HepG2 (cell line): ENCODE data around the gene VAPB. TPM values are rescaled to one million over a fixed set of nuclear protein-coding genes. Genes with fewer than 3 reads are reported as not detected.
A peak's percentile ranks its signal among the peaks of the same experiment; 100 is the strongest.

Experiments used
- ATAC-seq: fragments of 200-7000 bp; cut with Tn5 transposase; 3 replicates; pipeline ENCODE4 v1.9.1; 2020; ENCODE audit warnings: mild to moderate bottlenecking, moderate library complexity
- BruUV-seq: library from RNA; stranded (reverse); fragments of 400-500 nt; replicated peaks from 2 replicates; lab custom pipeline; 2021; lab: Mats Ljungman, UMichigan
- CTCF ChIA-PET: fragments of 300-600 bp; formaldehyde crosslinking; extraction: SDS; loops from one replicate; lab custom pipeline; 2021; ENCODE audit warnings: low total read pairs, inconsistent platforms, low intra/inter-chr PET ratio; lab: Yijun Ruan, JAX
- POLR2A ChIA-PET: fragments of 350-600 bp; sonication (Branson Sonifier 250); formaldehyde crosslinking; loops from one replicate; lab custom pipeline; 2020; ENCODE audit warnings: antibody characterized with exemption, inconsistent platforms; lab: Yijun Ruan, JAX
- DNase-seq: peaks from one replicate; pipeline ENCODE4 v3.0.0-alpha.2; 2015; ENCODE audit warnings: low spot score
- FAIRE-seq: peaks from 3 replicates; lab custom pipeline; 2011; peaks lifted over from hg19 to GRCh38; lab: Jason Lieb, UNC
- H2AFZ ChIP-seq: one replicate; pipeline ENCODE4 v1.6.1; 2011; ENCODE audit warnings: low read length, inconsistent platforms
- H3K27ac ChIP-seq: fragments of 300-600 bp; 3 replicates; pipeline ENCODE4 v1.8.0; 2011; ENCODE audit warnings: mixed run types, mild to moderate bottlenecking, mixed read lengths, low read length, inconsistent platforms; ENCODE audit not compliant: insufficient read depth; ENCODE audit errors: extremely low read length
- H3K27me3 ChIP-seq, 2 experiments: fragments of 200-600 bp in 1 of 2; 2 replicates in 1 of 2; 3 replicates in 1 of 2; pipeline versions ENCODE4 v1.6.0 to v1.8.0; 2011; ENCODE audit warnings: low read length in 2 of 2, mild to moderate bottlenecking in 2 of 2, moderate library complexity in 2 of 2, inconsistent platforms in 1 of 2; ENCODE audit not compliant: insufficient read depth in 2 of 2, control insufficient read depth in 1 of 2
- H3K36me3 ChIP-seq, 2 experiments: fragments of 200-600 bp in 1 of 2; replicated peaks in 1 of 2; 2 replicates in 1 of 2; 3 replicates in 1 of 2; pipeline versions ENCODE4 v1.5.1 to v1.8.0; 2011; ENCODE audit warnings: low read length in 2 of 2, inconsistent platforms in 1 of 2; ENCODE audit not compliant: insufficient read depth in 2 of 2, control insufficient read depth in 1 of 2
- H3K4me1 ChIP-seq: 2 replicates; pipeline ENCODE4 v1.5.1; 2012; ENCODE audit warnings: low read length, inconsistent platforms; ENCODE audit not compliant: insufficient read depth
- H3K4me2 ChIP-seq: 2 replicates; pipeline ENCODE4 v1.6.0; 2011; ENCODE audit warnings: low read depth, low read length, inconsistent platforms
- H3K4me3 ChIP-seq, 3 experiments: fragments of 200-600 bp in 1 of 3; sonication (generic), shearing (Covaris generic) in 1 of 3; replicated peaks in 1 of 3; 2 replicates each; pipeline ENCODE4 v1.5.1; 2011 to 2016; ENCODE audit warnings: low read length in 3 of 3, inconsistent platforms in 2 of 3, low read depth in 2 of 3, mild to moderate bottlenecking in 2 of 3, control low read depth in 1 of 3, mixed read lengths in 1 of 3; ENCODE audit not compliant: insufficient read depth in 1 of 3
- H3K79me2 ChIP-seq: one replicate; pipeline ENCODE4 v1.6.1; 2011; ENCODE audit warnings: low read length, inconsistent platforms; ENCODE audit not compliant: insufficient read depth
- H3K9ac ChIP-seq: 2 replicates; pipeline ENCODE4 v1.6.0; 2011; ENCODE audit warnings: mild to moderate bottlenecking, low read depth, low read length, inconsistent platforms; ENCODE audit not compliant: insufficient read depth
- H3K9me3 ChIP-seq: 2 replicates; pipeline ENCODE4 v1.5.1; 2012; ENCODE audit warnings: mild to moderate bottlenecking, low read length
- H4K20me1 ChIP-seq: 2 replicates; pipeline ENCODE4 v1.6.0; 2011; ENCODE audit warnings: inconsistent platforms, mild to moderate bottlenecking, low read length, moderate library complexity; ENCODE audit not compliant: insufficient read depth
- BCL6 ChIP-seq: IDR thresholded peaks from 2 replicates; pipeline ENCODE4 v1.6.1; 2016; ENCODE audit warnings: missing genetic modification reagents, missing compliant biosample characterization
- FOSL2 ChIP-seq: sonication (generic); formaldehyde crosslinking; IDR thresholded peaks from 2 replicates; pipeline ENCODE4 v1.4.0; 2020; ENCODE audit warnings: missing genetic modification reagents
- FOXK1 ChIP-seq: sonication (generic); formaldehyde crosslinking; IDR thresholded peaks from 2 replicates; pipeline ENCODE4 v1.4.0; 2020; ENCODE audit warnings: low read depth, missing genetic modification reagents, borderline replicate concordance
- HDAC2 ChIP-seq: sonication (generic); formaldehyde crosslinking; IDR thresholded peaks from 2 replicates; pipeline ENCODE4 v1.4.0; 2020; ENCODE audit warnings: missing genetic modification reagents
- HOXA5 ChIP-seq: sonication (generic); formaldehyde crosslinking; IDR thresholded peaks from 2 replicates; pipeline ENCODE4 v1.4.0; 2020; ENCODE audit warnings: missing genetic modification reagents
- HOXA7 ChIP-seq: sonication (generic); formaldehyde crosslinking; IDR thresholded peaks from 2 replicates; pipeline ENCODE4 v1.8.1; 2022; ENCODE audit warnings: mild to moderate bottlenecking, missing genetic modification reagents, moderate library complexity
- MTF2 ChIP-seq: sonication (generic); formaldehyde crosslinking; IDR thresholded peaks from 2 replicates; pipeline ENCODE4 v1.5.0; 2020; ENCODE audit warnings: missing genetic modification reagents, borderline replicate concordance
- RFXANK ChIP-seq: IDR thresholded peaks from 2 replicates; pipeline ENCODE4 v1.6.1; 2016
- RXRB ChIP-seq: IDR thresholded peaks from 2 replicates; pipeline ENCODE4 v1.6.1; 2016; ENCODE audit warnings: borderline replicate concordance, missing genetic modification reagents, missing compliant biosample characterization
- SP5 ChIP-seq: IDR thresholded peaks from 2 replicates; pipeline ENCODE4 v1.6.1; 2016; ENCODE audit warnings: low read depth, borderline replicate concordance
- SRSF9 ChIP-seq: fragments of 200-400 bp; formaldehyde crosslinking; IDR thresholded peaks from 2 replicates; pipeline ENCODE4 v1.6.1; 2018; ENCODE audit warnings: borderline replicate concordance, mild to moderate bottlenecking, low read depth, low read length; ENCODE audit not compliant: insufficient read depth, poor library complexity, severe bottlenecking
- ZNF235 ChIP-seq: sonication (generic); formaldehyde crosslinking; IDR thresholded peaks from 2 replicates; pipeline ENCODE4 v1.8.1; 2023; ENCODE audit warnings: mild to moderate bottlenecking, missing genetic modification reagents, borderline replicate concordance
- ZSCAN31 ChIP-seq: sonication (generic); formaldehyde crosslinking; IDR thresholded peaks from 2 replicates; pipeline ENCODE4 v1.5.0; 2020; ENCODE audit warnings: low read depth, mild to moderate bottlenecking, missing genetic modification reagents
- WGBS: methylation state at CpG from one replicate; pipeline ENCODE4 v1.1.6; 2017; ENCODE audit warnings: low lambda C conversion rate; 5-methylcytosine and 5-hydroxymethylcytosine counted together
- in situ Hi-C: cut with HindIII; loops from 2 replicates; pipeline ENCODE4 v1.10.0; 2017; ENCODE audit warnings: low pct_unique_long_range_greater_than_20kb; ENCODE audit not compliant: extremely low pct_ligation_motif_present
- intact Hi-C: fragments of 100-400 bp; cut with micrococcal nuclease; formaldehyde crosslinking; loops from one replicate; pipeline ENCODE4 v1.10.0; 2022; ENCODE audit not compliant: unreplicated experiment
- polyA plus RNA-seq, 8 experiments: library from polyadenylated mRNA; depleted of rRNA in 3 of 8; stranded (reverse) in 7 of 8; unstranded in 1 of 8; fragments of >200 nt; fragmentation: Illumina TruSeq in 4 of 8; extraction: Trizol in 4 of 8; gene quantifications; 2 replicates each; pipeline versions ENCODE4 v1.2.1 to v1.2.3, GENCODE V29; 2011 to 2016; ENCODE audit warnings: low read depth in 4 of 8, missing spikeins in 1 of 8, mixed read lengths in 1 of 8; ENCODE audit not compliant: insufficient read depth in 1 of 8
- total RNA-seq, 5 experiments: library from RNA; depleted of rRNA; stranded (reverse); fragments of >200 nt; fragmentation: Illumina TruSeq; extraction: Trizol; gene quantifications; 2 replicates each; pipeline ENCODE4 v1.2.3, GENCODE V29; 2016; ENCODE audit warnings: low read depth in 1 of 5

The VAPB gene
- total and polyA plus RNA-seq, 2 of the 13 experiments (the other 11 are each of a cell fraction or from before 2014, with no cell fraction given) = 18.6 to 48.5 TPM

GRCh38 chr20:58433759-58434158 lies 44.7 kb downstream of the VAPB start:
- 97% methylated on average over 1 of the region's 1 CpG for WGBS
- H3K27ac ChIP-seq = no peak overlapping the region
- H3K36me3 ChIP-seq = peaks cover 12 to 43% of the 10 kb centered on the region in 2 experiments
- H3K27me3 ChIP-seq = no peaks in the 10 kb centered on the region
- in situ Hi-C loops = no loop called here
- peaks cover 44% of the 10 kb centered on the region for H3K4me1 ChIP-seq
- no peak overlapping the region for H3K9ac ChIP-seq
- ChIA-PET POLR2A (interaction anchor here (1.4 to 1.5 kb wide), 2 partner anchors 34 to 45 kb away, joined by 3 read pairs; partner anchors contain the start of gene VAPB), CTCF (no interaction called here)
- no peak overlapping the region for H2AFZ ChIP-seq
- no peak overlapping the region for H3K4me2 ChIP-seq
- BruUV-seq = no TSS peak
- H3K4me3 ChIP-seq = no peak overlapping the region
- no peak for ATAC-seq
- TF ChIP-seq BCL6 (no peak), FOXK1 (CRISPR knock-in tag) (no peak), FOSL2 (CRISPR knock-in tag) (peak; percentile 43)
- DNase-seq = no peak
- FAIRE-seq = no peak
- intact Hi-C loops = loop anchor here (5.0 kb wide), 1 partner anchor 441 kb away; no protein-coding TSS in a partner anchor
- no peaks in the 10 kb centered on the region for H3K9me3 ChIP-seq
- H3K79me2 ChIP-seq = peaks cover 74% of the 10 kb centered on the region
- H4K20me1 ChIP-seq = peaks cover 12% of the 10 kb centered on the region; the same call in 1 of the 2 replicates

GRCh38 chr20:58434326-58434725 lies 45.3 kb downstream of the VAPB start:
- Histone ChIP-seq H3K27me3 (no peaks in the 10 kb centered on the region), H2AFZ (no peak overlapping the region), H3K9ac (no peak overlapping the region), H3K27ac (no peak overlapping the region), H3K36me3 (peaks cover 12 to 44% of the 10 kb centered on the region in 2 experiments), H3K4me2 (no peak overlapping the region), H4K20me1 (peaks cover 10% of the 10 kb centered on the region; the same call in 1 of the 2 replicates), H3K9me3 (no peaks in the 10 kb centered on the region), H3K4me1 (peaks cover 44% of the 10 kb centered on the region), H3K4me3 (no peak overlapping the region), H3K79me2 (peaks cover 74% of the 10 kb centered on the region)
- TF ChIP-seq SRSF9 = no peak
- no peak for TF ChIP-seq SP5 (CRISPR knock-in tag)
- TF ChIP-seq HOXA7 (CRISPR knock-in tag) = no peak
- TF ChIP-seq RFXANK (CRISPR knock-in tag) = no peak
- TF ChIP-seq HDAC2 (CRISPR knock-in tag) = no peak
- no peak for TF ChIP-seq ZSCAN31 (CRISPR knock-in tag)
- no peak for TF ChIP-seq MTF2 (CRISPR knock-in tag)
- TF ChIP-seq HOXA5 = no peak
- TF ChIP-seq RXRB = no peak
- TF ChIP-seq ZNF235 = no peak
- in situ Hi-C loops = no loop called here
- 94% methylated on average over 5 of the region's 5 CpGs for WGBS
- ATAC-seq = no peak
- intact Hi-C loops = loop anchor here (5.0 kb wide), 1 partner anchor 442 kb away; no protein-coding TSS in a partner anchor
- ChIA-PET POLR2A (interaction anchor here (1.4 to 1.5 kb wide), 2 partner anchors 34 to 45 kb away, joined by 3 read pairs; partner anchors contain the start of gene VAPB), CTCF (no interaction called here)
- no peak for DNase-seq
- no peak for FAIRE-seq
- no TSS peak for BruUV-seq
